Stomach (tissue), 4 donors: ENCODE measurements around the gene LDLR.
"Not testable (repeated sequence)": the region's sequence is repeated elsewhere in the genome, so short reads cannot be mapped to it uniquely, and the experiment has no call there.

Experiments used
- EP300 ChIP-seq: sonication (generic); formaldehyde crosslinking; IDR thresholded peaks from one replicate; pipeline ENCODE4 v1.6.1; 2017; ENCODE audit warnings: antibody characterized with exemption
- POLR2A ChIP-seq, 4 donors: fragments of 450-650 bp; IDR thresholded peaks; one replicate each; pipeline ENCODE4 v1.6.1; 2016; ENCODE audit warnings: antibody characterized with exemption in 4 of 4, control low read depth in 2 of 4, mild to moderate bottlenecking in 1 of 4, moderate library complexity in 1 of 4
- POLR2AphosphoS5 ChIP-seq, 3 donors: sonication (generic); formaldehyde crosslinking; IDR thresholded peaks; one replicate each; pipeline ENCODE4 v1.6.1; 2016; ENCODE audit warnings: antibody characterized with exemption in 3 of 3
- TF ChIP-seq, protein P1 (sequence below), 7 experiments: fragments of 450-650 bp in 4 of 7; fragments of 200-600 bp in 3 of 7; sonication (generic) in 3 of 7; IDR thresholded peaks; one replicate each; pipeline ENCODE4 v1.5.1; 2016 to 2019; ENCODE audit warnings: antibody characterized with exemption in 7 of 7, control low read depth in 2 of 7, mild to moderate bottlenecking in 1 of 7

DNA sequence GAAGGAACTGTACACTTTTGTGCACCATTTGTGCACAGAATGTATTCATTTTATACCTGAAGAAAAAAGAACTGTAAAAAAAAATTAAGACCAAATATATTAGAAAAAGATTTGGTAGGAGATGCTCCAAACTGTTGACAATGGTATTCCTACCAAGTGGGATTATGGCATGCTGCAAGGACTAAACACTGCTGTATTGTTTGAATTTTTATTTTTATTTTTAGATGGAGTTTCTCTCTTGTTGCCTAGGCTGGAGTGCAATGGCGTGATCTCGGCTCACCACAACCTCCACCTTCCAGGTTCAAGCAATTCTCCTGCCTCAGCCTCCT, 71.1 kb downstream of the LDLR start:
- TF ChIP-seq POLR2A (IDR thresholded peaks at IDR 0.05); EP300; POLR2AphosphoS5 (IDR thresholded peaks at IDR 0.05): not testable (repeated sequence)
- TF ChIP-seq, protein P1, sequence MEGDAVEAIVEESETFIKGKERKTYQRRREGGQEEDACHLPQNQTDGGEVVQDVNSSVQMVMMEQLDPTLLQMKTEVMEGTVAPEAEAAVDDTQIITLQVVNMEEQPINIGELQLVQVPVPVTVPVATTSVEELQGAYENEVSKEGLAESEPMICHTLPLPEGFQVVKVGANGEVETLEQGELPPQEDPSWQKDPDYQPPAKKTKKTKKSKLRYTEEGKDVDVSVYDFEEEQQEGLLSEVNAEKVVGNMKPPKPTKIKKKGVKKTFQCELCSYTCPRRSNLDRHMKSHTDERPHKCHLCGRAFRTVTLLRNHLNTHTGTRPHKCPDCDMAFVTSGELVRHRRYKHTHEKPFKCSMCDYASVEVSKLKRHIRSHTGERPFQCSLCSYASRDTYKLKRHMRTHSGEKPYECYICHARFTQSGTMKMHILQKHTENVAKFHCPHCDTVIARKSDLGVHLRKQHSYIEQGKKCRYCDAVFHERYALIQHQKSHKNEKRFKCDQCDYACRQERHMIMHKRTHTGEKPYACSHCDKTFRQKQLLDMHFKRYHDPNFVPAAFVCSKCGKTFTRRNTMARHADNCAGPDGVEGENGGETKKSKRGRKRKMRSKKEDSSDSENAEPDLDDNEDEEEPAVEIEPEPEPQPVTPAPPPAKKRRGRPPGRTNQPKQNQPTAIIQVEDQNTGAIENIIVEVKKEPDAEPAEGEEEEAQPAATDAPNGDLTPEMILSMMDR (IDR thresholded peaks at IDR 0.05): not testable (repeated sequence)
